HG02571 (cell line): ENCODE results near the gene TNRC6C.
"Not testable (repeated sequence)": the region's sequence is repeated elsewhere in the genome, so short reads cannot be mapped to it uniquely, and the experiment has no call there.

Experiments used
- ATAC-seq: cut with Tn5 transposase; IDR thresholded peaks from one replicate; pipeline ENCODE4 v1.9.1; 2021; ENCODE audit warnings: mild to moderate bottlenecking, moderate library complexity; ENCODE audit not compliant: unreplicated experiment

TNRC6C gene

GRCh38 chr17:78133179-78133951 lies 174.9 kb downstream of the TNRC6C start:
- ATAC-seq = no peak

GRCh38 chr17:78133971-78134898 lies 175.7 kb downstream of the TNRC6C start:
- no peak for ATAC-seq

GRCh38 chr17:78134899-78135385 lies 176.4 kb downstream of the TNRC6C start:
- ATAC-seq = no peak

- no peak for ATAC-seq
These were observed 177.5 kb downstream of the TNRC6C start for GRCh38 chr17:78135858-78136500.

- no peak for ATAC-seq
These were observed 179.1 kb downstream of the TNRC6C start for GRCh38 chr17:78137392-78138203.

GRCh38 chr17:78138204-78139060 lies 179.9 kb downstream of the TNRC6C start:
- no peak for ATAC-seq

- not testable (repeated sequence) for ATAC-seq
These were observed 181.3 kb downstream of the TNRC6C start for GRCh38 chr17:78139861-78140168.

GRCh38 chr17:78140169-78141051 lies 181.9 kb downstream of the TNRC6C start:
- ATAC-seq = peak; percentile 65

GRCh38 chr17:78141437-78142118 lies 183.1 kb downstream of the TNRC6C start:
- no peak for ATAC-seq

GRCh38 chr17:78142119-78142861 lies 183.8 kb downstream of the TNRC6C start:
- ATAC-seq = no peak

- no peak for ATAC-seq
These were observed 185.0 kb downstream of the TNRC6C start for GRCh38 chr17:78143214-78144146.

- ATAC-seq = no peak
These were observed 185.7 kb downstream of the TNRC6C start for GRCh38 chr17:78144147-78144719.

GRCh38 chr17:78144736-78145641 lies 186.5 kb downstream of the TNRC6C start:
- no peak for ATAC-seq

- no peak for ATAC-seq
These were observed 188.0 kb downstream of the TNRC6C start for GRCh38 chr17:78146471-78146869.

GRCh38 chr17:78146881-78147280 lies 188.4 kb downstream of the TNRC6C start:
- ATAC-seq = no peak
